ENCODE data around the gene CCNC.

The CCNC gene

GRCh38 chr6:99548706-99549105 lies 19.8 kb downstream of the CCNC start:
- no peak for DNase-seq (ENCODE audit: low spot score)

DNA sequence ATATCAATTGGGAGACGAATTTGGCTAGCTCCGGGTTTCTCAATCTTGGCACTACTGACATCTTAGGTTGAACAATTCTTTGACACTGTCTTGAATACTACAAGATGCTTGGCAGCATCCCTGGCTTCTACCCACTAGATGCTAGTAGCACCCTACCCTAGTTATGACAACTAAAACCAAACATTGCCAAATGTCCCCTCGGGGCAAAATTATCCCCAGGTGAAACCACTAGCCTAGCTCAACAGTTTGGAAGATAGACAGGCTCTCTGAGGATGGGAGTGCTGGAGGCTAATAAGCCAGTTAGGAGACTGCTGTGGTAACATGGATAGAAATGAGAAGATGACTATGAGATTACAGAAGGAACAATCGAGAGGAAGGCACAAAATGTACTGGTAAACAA lies 20.9 kb downstream of the CCNC start:
- no peak for DNase-seq (ENCODE audit: low spot score)

DNA sequence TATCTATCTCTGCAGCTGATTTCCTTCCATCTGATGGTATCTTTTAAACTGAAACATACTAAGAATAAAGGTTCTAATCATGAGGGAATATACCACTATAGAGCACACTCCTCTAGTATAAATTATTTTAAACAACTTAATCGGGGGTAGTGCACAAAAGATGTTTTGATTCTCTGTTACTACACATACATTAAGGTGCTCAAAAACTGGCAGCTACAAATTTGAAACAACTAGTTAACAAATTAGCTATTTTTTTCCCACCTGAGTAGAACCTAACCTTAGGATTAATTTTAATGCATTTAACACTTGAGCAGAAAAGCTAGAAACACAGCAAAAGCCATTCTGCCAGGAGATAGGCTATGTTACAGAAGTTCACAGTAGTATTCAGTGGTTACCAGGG lies 23.0 kb downstream of the CCNC start:
- DNase-seq (ENCODE audit: low spot score) = no peak

- DNase-seq (ENCODE audit: low spot score) = no peak
These were observed 24.5 kb downstream of the CCNC start for GRCh38 chr6:99543968-99544367.

DNA sequence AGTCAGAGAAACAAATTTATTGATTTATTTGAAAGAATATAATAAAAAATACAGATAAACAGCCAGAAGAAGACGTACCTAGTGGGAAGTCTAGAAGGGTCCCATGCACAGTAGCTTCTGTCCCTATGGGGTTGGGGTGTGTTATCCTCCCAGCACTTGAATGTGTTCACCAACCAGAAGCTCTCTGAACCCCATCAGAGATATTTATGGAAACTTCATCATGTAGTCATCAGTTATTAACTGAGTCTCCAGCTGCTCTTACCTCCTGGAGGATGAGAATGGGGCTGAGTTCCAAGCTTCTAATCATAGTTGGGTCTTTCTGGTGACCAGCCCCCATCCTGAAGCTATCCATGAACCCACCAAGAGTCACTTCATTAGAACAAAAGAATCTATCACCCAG lies 37.8 kb downstream of the CCNC start:
- DNase-seq (ENCODE audit: low spot score) = no peak

DNA sequence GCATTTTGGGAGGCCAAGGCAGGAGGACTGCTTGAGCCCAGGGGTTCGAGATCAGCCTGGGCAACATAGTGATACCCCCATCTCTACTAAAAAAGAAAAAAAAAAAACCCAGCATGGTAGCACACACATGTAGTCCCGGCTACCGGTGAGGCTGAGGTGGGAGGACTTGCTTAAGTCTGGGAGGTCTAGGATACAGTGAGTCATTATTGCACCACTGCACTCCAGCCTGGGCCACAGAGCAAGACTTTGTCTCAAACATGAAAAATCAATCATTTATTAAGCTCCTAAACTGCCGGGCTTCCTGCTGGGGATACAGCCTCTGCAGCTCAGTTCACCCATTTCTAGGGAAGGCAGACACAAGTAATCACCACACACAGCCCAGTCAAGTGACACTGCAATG lies 45.9 kb downstream of the CCNC start:
- no peak for DNase-seq (ENCODE audit: low spot score)

GRCh38 chr6:99521633-99522151 lies 46.8 kb downstream of the CCNC start:
- no peak for DNase-seq (ENCODE audit: low spot score)

GRCh38 chr6:99520855-99521632 lies 47.4 kb downstream of the CCNC start:
- DNase-seq (ENCODE audit: low spot score) = peak; percentile 87

DNA sequence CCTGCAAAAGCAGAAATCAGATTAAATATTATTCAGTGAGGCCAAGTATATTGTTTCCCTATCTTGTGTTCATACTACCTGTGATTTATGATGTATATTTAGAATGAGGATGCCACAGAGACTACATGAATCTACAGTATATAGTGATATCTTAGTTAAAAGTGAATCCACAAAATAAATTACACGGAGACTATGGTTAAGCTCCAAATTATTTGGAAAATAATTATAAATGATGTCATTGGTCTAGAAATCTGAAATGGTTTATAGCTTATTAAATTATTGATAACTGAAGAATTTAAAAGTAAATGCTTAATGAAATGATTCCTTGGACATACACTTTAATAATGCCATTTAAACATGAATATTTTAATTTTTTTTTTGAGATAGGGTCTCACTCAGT lies 49.0 kb downstream of the CCNC start:
- DNase-seq (ENCODE audit: low spot score) = no peak

- no peak for DNase-seq (ENCODE audit: low spot score)
These were observed 54.4 kb downstream of the CCNC start for GRCh38 chr6:99514089-99514488.

- DNase-seq (ENCODE audit: low spot score) = no peak
These were observed 56.4 kb downstream of the CCNC start for GRCh38 chr6:99512033-99512432.

GRCh38 chr6:99507648-99508047 lies 60.8 kb downstream of the CCNC start:
- DNase-seq (ENCODE audit: low spot score) = no peak

- no peak for DNase-seq (ENCODE audit: low spot score)
These were observed 66.7 kb downstream of the CCNC start for GRCh38 chr6:99501762-99502161.

GRCh38 chr6:99498421-99498820 lies 70.0 kb downstream of the CCNC start:
- DNase-seq (ENCODE audit: low spot score) = no peak

GRCh38 chr6:99495466-99495865 lies 73.0 kb downstream of the CCNC start:
- no peak for DNase-seq (ENCODE audit: low spot score)
